CD14-positive monocyte (primary cell): ENCODE data around the gene GJA5. TPM values are rescaled to one million over a fixed set of nuclear protein-coding genes. Genes with fewer than 3 reads are reported as not detected.

Source experiments
- DNase-seq, 3 donors: peaks; one replicate each; pipeline ENCODE4 v3.0.0-alpha.2; 2011 to 2022
- H2AFZ ChIP-seq: 2 replicates; pipeline ENCODE4 v1.6.0; 2012; ENCODE audit warnings: mild to moderate bottlenecking, low read depth, low read length, inconsistent platforms; ENCODE audit not compliant: insufficient read depth, poor library complexity, severe bottlenecking
- H3K27ac ChIP-seq, 2 donors: 1 replicate in 1 of 2; 2 replicates in 1 of 2; pipeline ENCODE4 v1.5.1; 2012 to 2013; ENCODE audit warnings: low read length in 2 of 2, control low read depth in 1 of 2, inconsistent platforms in 1 of 2, low read depth in 1 of 2, mild to moderate bottlenecking in 1 of 2
- H3K27me3 ChIP-seq, 2 donors: one replicate each; pipeline versions ENCODE4 v1.6.0 to v1.6.1; 2011 to 2013; ENCODE audit warnings: low read length in 2 of 2; ENCODE audit not compliant: control insufficient read depth in 2 of 2, insufficient read depth in 2 of 2
- H3K36me3 ChIP-seq, 2 donors: replicated peaks in 1 of 2; 1 replicate in 1 of 2; 2 replicates in 1 of 2; pipeline versions ENCODE4 v1.5.1 to v1.6.1; 2012 to 2013; ENCODE audit warnings: low read length in 2 of 2, control low read depth in 1 of 2, inconsistent platforms in 1 of 2, mild to moderate bottlenecking in 1 of 2; ENCODE audit not compliant: insufficient read depth in 2 of 2, control insufficient read depth in 1 of 2
- H3K4me1 ChIP-seq, 2 donors: 1 replicate in 1 of 2; 2 replicates in 1 of 2; pipeline versions ENCODE4 v1.5.1 to v1.6.1; 2012 to 2013; ENCODE audit warnings: low read length in 2 of 2, control low read depth in 1 of 2, inconsistent platforms in 1 of 2, mild to moderate bottlenecking in 1 of 2, moderate library complexity in 1 of 2; ENCODE audit not compliant: insufficient read depth in 2 of 2, control insufficient read depth in 1 of 2
- H3K4me2 ChIP-seq: replicated peaks from 2 replicates; pipeline ENCODE3; 2012; ENCODE audit warnings: low read length, moderate library complexity, mild to moderate bottlenecking; ENCODE audit not compliant: poor library complexity, severe bottlenecking; ENCODE audit errors: extremely low read depth
- H3K4me3 ChIP-seq, 3 experiments: fragments of 200-600 bp in 1 of 3; sonication (generic) in 1 of 3; replicated peaks in 1 of 3; 1 replicate in 2 of 3; 2 replicates in 1 of 3; pipeline ENCODE4 v1.5.1; 2011 to 2013; ENCODE audit warnings: low read length in 3 of 3, mild to moderate bottlenecking in 3 of 3, control low read depth in 2 of 3, low read depth in 2 of 3, inconsistent platforms in 1 of 3, moderate library complexity in 1 of 3
- H3K79me2 ChIP-seq: 2 replicates; pipeline ENCODE4 v1.6.0; 2012; ENCODE audit warnings: mild to moderate bottlenecking, control low read depth, inconsistent platforms, low read length, moderate library complexity; ENCODE audit not compliant: insufficient read depth
- H3K9ac ChIP-seq: 2 replicates; pipeline ENCODE4 v1.6.0; 2017; ENCODE audit warnings: low read length, mild to moderate bottlenecking; ENCODE audit not compliant: insufficient read depth, poor library complexity, severe bottlenecking
- H3K9me3 ChIP-seq, 2 donors: replicated peaks in 1 of 2; 1 replicate in 1 of 2; 2 replicates in 1 of 2; pipeline versions ENCODE4 v1.5.1 to v1.6.1; 2012 to 2013; ENCODE audit warnings: low read length in 2 of 2, control low read depth in 1 of 2; ENCODE audit not compliant: control insufficient read depth in 1 of 2, insufficient read depth in 1 of 2
- H4K20me1 ChIP-seq: 2 replicates; pipeline ENCODE4 v1.6.0; 2012; ENCODE audit warnings: mild to moderate bottlenecking, low read length, control low read depth, moderate library complexity; ENCODE audit not compliant: insufficient read depth
- H3K27ac Mint-ChIP-seq, 7 donors: one replicate each; pipeline ENCODE4 v1.8.0; 2020; ENCODE audit warnings: mild to moderate bottlenecking in 7 of 7, mixed read lengths in 7 of 7, moderate library complexity in 6 of 7, inconsistent platforms in 2 of 7
- H3K27me3 Mint-ChIP-seq, 3 donors: one replicate each; pipeline ENCODE4 v1.8.0; 2021 to 2022; ENCODE audit warnings: low read depth in 3 of 3, mild to moderate bottlenecking in 3 of 3, mixed read lengths in 3 of 3, moderate library complexity in 3 of 3, inconsistent platforms in 1 of 3
- H3K36me3 Mint-ChIP-seq, 2 donors: one replicate each; pipeline ENCODE4 v1.8.0; 2020; ENCODE audit warnings: mixed read lengths in 2 of 2, inconsistent platforms in 1 of 2, mild to moderate bottlenecking in 1 of 2
- H3K4me1 Mint-ChIP-seq: one replicate; pipeline ENCODE4 v1.8.0; 2020; ENCODE audit warnings: mild to moderate bottlenecking, mixed read lengths
- H3K4me3 Mint-ChIP-seq, 2 donors: one replicate each; pipeline ENCODE4 v1.8.0; 2020; ENCODE audit warnings: mild to moderate bottlenecking in 2 of 2, mixed read lengths in 2 of 2, moderate library complexity in 1 of 2
- H3K9me3 Mint-ChIP-seq, 7 donors: one replicate each; pipeline ENCODE4 v1.8.0; 2020 to 2022; ENCODE audit warnings: mixed read lengths in 7 of 7, mild to moderate bottlenecking in 6 of 7, moderate library complexity in 6 of 7, inconsistent platforms in 2 of 7
- WGBS: methylation state at CpG from one replicate; pipeline ENCODE4 v1.1.5; 2013; ENCODE audit warnings: missing lambda C conversion rate; ENCODE audit not compliant: insufficient coverage; 5-methylcytosine and 5-hydroxymethylcytosine counted together
- intact Hi-C, 2 donors: fragments of 100-400 bp; cut with micrococcal nuclease; formaldehyde crosslinking; loops; one replicate each; pipeline versions ENCODE4 v1.15.0 to v1.15.1; 2023
- polyA plus RNA-seq, 3 donors: library from polyadenylated mRNA; depleted of rRNA in 1 of 3; unstranded in 2 of 3; stranded (reverse) in 1 of 3; fragments of 300-500 nt in 2 of 3; fragments of >200 nt in 1 of 3; fragmentation: Illumina TruSeq in 2 of 3; gene quantifications; 1 replicate in 2 of 3; 2 replicates in 1 of 3; pipeline ENCODE4 v1.2.3, GENCODE V29; 2012 to 2021
- TF ChIP-seq, protein P1 (sequence below): fragments of 200-600 bp; IDR thresholded peaks from one replicate; pipeline ENCODE4 v1.8.0; 2022; ENCODE audit warnings: antibody characterized with exemption, mild to moderate bottlenecking

The GJA5 gene
- polyA plus RNA-seq, 3 donors, result not detected

- no peak overlapping the region for H3K27ac Mint-ChIP-seq
- H2AFZ ChIP-seq, result no peak overlapping the region
- no peaks in the 10 kb centered on the region for H3K4me1 ChIP-seq
- DNase-seq, result no peak
- no peak overlapping the region for H3K4me3 ChIP-seq
- no peak overlapping the region for H3K9ac ChIP-seq
- intact Hi-C loops, result no loop called here
- H3K79me2 ChIP-seq, result no peaks in the 10 kb centered on the region
- no peak overlapping the region for H3K27ac ChIP-seq
- H4K20me1 ChIP-seq, result no peaks in the 10 kb centered on the region
- H3K27me3 Mint-ChIP-seq, result peaks cover 2 to 3% (median 2%) of the 10 kb centered on the region in 3 donors
- no peaks in the 10 kb centered on the region for H3K27me3 ChIP-seq
- H3K9me3 Mint-ChIP-seq, result peaks cover 0 to 4% (median 2%) of the 10 kb centered on the region in 7 donors
- no peak overlapping the region for H3K4me2 ChIP-seq
- WGBS, result 92% methylated on average over 1 of the region's 2 CpGs
- no peaks in the 10 kb centered on the region for H3K4me1 Mint-ChIP-seq
- TF ChIP-seq, protein P1, sequence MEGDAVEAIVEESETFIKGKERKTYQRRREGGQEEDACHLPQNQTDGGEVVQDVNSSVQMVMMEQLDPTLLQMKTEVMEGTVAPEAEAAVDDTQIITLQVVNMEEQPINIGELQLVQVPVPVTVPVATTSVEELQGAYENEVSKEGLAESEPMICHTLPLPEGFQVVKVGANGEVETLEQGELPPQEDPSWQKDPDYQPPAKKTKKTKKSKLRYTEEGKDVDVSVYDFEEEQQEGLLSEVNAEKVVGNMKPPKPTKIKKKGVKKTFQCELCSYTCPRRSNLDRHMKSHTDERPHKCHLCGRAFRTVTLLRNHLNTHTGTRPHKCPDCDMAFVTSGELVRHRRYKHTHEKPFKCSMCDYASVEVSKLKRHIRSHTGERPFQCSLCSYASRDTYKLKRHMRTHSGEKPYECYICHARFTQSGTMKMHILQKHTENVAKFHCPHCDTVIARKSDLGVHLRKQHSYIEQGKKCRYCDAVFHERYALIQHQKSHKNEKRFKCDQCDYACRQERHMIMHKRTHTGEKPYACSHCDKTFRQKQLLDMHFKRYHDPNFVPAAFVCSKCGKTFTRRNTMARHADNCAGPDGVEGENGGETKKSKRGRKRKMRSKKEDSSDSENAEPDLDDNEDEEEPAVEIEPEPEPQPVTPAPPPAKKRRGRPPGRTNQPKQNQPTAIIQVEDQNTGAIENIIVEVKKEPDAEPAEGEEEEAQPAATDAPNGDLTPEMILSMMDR, result no peak
- no peaks in the 10 kb centered on the region for H3K36me3 ChIP-seq
- no peaks in the 10 kb centered on the region for H3K36me3 Mint-ChIP-seq
- no peaks in the 10 kb centered on the region for H3K9me3 ChIP-seq
- no peak overlapping the region for H3K4me3 Mint-ChIP-seq
These were observed 10.6 kb downstream of the GJA5 start for GRCh38 chr1:147749792-147750191.

DNA sequence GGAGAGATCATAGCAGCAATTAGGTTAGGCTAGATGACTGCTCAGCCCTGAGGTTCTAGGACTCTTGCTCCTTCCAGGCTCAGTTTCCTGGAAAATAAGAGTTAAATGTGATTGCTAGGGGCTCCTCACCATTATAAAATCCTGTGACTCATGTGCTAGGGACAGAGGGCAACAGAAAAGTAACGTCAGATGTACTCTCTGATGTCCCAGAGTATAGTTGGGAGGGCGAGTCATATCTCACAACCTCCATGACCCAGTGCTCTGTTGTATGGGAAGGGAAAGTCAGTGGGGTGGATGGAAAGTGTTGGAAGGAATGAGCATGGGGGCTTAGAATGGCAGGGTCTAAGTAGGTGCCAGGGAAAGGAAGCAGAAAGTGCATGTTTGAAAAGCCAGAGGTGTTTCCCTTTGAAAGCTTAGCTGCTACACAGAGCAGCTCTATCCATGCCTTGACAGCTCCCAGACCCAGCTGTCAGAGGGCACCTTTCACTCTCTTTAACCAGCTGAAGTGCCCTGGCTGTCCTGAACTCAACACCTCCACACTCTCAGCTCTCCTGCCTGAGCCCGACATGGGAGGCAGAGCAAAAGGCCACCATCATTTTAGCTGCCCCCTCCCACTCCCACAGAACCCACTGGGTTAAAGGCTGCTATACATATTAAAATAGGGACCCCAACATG lies 11.6 kb downstream of the GJA5 start:
- Mint-ChIP-seq H3K9me3 (peaks cover 0 to 6% (median 2%) of the 10 kb centered on the region in 7 donors), H3K27me3 (peaks cover 2 to 3% (median 2%) of the 10 kb centered on the region in 3 donors), H3K36me3 (no peaks in the 10 kb centered on the region), H3K4me1 (no peaks in the 10 kb centered on the region), H3K4me3 (no peak overlapping the region), H3K27ac (no peak overlapping the region)
- no peak for DNase-seq
- Histone ChIP-seq H2AFZ (no peak overlapping the region), H3K79me2 (no peaks in the 10 kb centered on the region), H3K4me2 (no peak overlapping the region), H3K4me3 (no peak overlapping the region), H3K36me3 (no peaks in the 10 kb centered on the region), H3K9me3 (no peaks in the 10 kb centered on the region), H3K27ac (no peak overlapping the region), H3K4me1 (no peaks in the 10 kb centered on the region), H3K27me3 (no peaks in the 10 kb centered on the region), H3K9ac (no peak overlapping the region), H4K20me1 (no peaks in the 10 kb centered on the region)
- TF ChIP-seq, protein P1, result no peak
- intact Hi-C loops, result no loop called here
- WGBS, result no CpG with 5 or more reads among the region's 3 CpGs
